Psoas muscle (tissue), 8 donors: Measurements from ENCODE around the gene DNAL4. TPM values are rescaled to one million over a fixed set of nuclear protein-coding genes. Genes with fewer than 3 reads are reported as not detected.

ENCODE experiments used
- ATAC-seq, 4 donors: fragments of 200-7000 bp; cut with Tn5 transposase; one replicate each; pipeline ENCODE4 v1.9.1; 2020; ENCODE audit warnings: moderate library complexity in 3 of 4, mild to moderate bottlenecking in 2 of 4
- DNase-seq, 2 donors: peaks; one replicate each; pipeline ENCODE4 v3.0.0-alpha.2; 2020
- H3K27ac ChIP-seq: fragments of 200-600 bp; one replicate; pipeline ENCODE4 v1.8.0; 2022
- H3K27me3 ChIP-seq, 3 donors: fragments of 200-600 bp in 1 of 3; one replicate each; pipeline versions ENCODE4 v1.6.1 to v1.8.0; 2013 to 2022; ENCODE audit warnings: low read length in 2 of 3, mild to moderate bottlenecking in 2 of 3, moderate library complexity in 1 of 3; ENCODE audit not compliant: insufficient read depth in 3 of 3
- H3K36me3 ChIP-seq, 2 donors: fragments of 200-600 bp in 1 of 2; one replicate each; pipeline versions ENCODE4 v1.6.1 to v1.8.0; 2013 to 2022; ENCODE audit warnings: low read depth in 1 of 2, mild to moderate bottlenecking in 1 of 2, moderate library complexity in 1 of 2; ENCODE audit not compliant: insufficient read depth in 1 of 2
- H3K4me1 ChIP-seq: fragments of 200-600 bp; one replicate; pipeline ENCODE4 v1.8.0; 2022
- H3K4me3 ChIP-seq: fragments of 200-600 bp; one replicate; pipeline ENCODE4 v1.8.0; 2022; ENCODE audit warnings: mild to moderate bottlenecking
- H3K9me3 ChIP-seq: fragments of 200-600 bp; one replicate; pipeline ENCODE4 v1.8.0; 2022
- WGBS, 3 donors: extraction: QIAGEN DNeasy Blood & Tissue Kit; methylation state at CpG; one replicate each; pipeline versions ENCODE4 v1.1.6 to v1.1.7; 2013; 5-methylcytosine and 5-hydroxymethylcytosine counted together
- intact Hi-C, 2 donors: fragments of 100-400 bp; cut with DNase I; formaldehyde crosslinking; loops; one replicate each; pipeline versions ENCODE4 v1.11.0 to v1.14.2; 2022
- polyA plus RNA-seq, 3 donors: library from polyadenylated mRNA; stranded (reverse); fragments of 200-250 nt; gene quantifications; one replicate each; pipeline ENCODE4 v1.2.3, GENCODE V29; 2013
- total RNA-seq, 4 donors: library from RNA; stranded (reverse); fragmentation: NEBNext Ultra II Directional in 2 of 4; extraction: Animal tissue kit (Norgen Biotek cat#: 25700) in 2 of 4; gene quantifications; one replicate each; pipeline versions ENCODE4 v1.2.1 to v1.2.4, GENCODE V29; 2021 to 2023
- TF ChIP-seq, protein P1 (sequence below): fragments of 200-600 bp; IDR thresholded peaks from one replicate; pipeline ENCODE4 v1.8.0; 2022; ENCODE audit warnings: antibody characterized with exemption
- donor health status: healthy with polysubstance abuse.
- donor health status: DM: no; HTN: no; CAD: no; lungs with moderate emphysema.
- donor health status: Bipolar disorder and iron deficiency.
- donor health status: healthy.
- donor health status: DM: yes; HTN: yes; CAD: no.
- donor health status: DM: no; HTN: no; CAD: no.
- donor health status: DM: no; HTN: no; CAD: no.
- donor health status: DM: yes; HTN: yes; CAD: no.

The DNAL4 gene
- total and polyA plus RNA-seq, 7 donors, result 3.5 to 13.9 (median 5.8) TPM

DNA sequence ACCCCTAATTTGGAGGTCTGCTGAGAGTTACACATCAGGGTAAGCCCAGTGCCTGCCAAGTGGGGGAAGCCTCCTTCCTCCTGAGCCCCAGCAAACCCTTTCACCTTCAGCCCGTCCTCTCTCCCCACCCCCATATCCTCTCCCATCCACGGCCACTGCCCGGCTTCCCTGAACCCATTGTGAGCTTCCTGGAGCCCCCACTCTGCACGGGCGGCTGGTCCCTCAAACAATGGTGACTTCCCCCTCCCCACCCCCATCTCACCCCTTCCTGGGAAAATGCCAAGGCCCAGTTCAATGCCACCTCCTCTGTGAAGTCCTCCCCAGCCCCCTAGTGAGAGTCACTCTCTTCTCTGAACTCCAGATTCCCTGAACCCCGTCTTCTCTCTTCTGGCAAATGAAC, 17.9 kb downstream of the DNAL4 start:
- H3K4me3 ChIP-seq, result no peak overlapping the region
- intact Hi-C loops, result no loop called here
- no peaks in the 10 kb centered on the region for H3K27me3 ChIP-seq
- DNase-seq, result no peak
- H3K4me1 ChIP-seq, result no peaks in the 10 kb centered on the region
- TF ChIP-seq, protein P1, sequence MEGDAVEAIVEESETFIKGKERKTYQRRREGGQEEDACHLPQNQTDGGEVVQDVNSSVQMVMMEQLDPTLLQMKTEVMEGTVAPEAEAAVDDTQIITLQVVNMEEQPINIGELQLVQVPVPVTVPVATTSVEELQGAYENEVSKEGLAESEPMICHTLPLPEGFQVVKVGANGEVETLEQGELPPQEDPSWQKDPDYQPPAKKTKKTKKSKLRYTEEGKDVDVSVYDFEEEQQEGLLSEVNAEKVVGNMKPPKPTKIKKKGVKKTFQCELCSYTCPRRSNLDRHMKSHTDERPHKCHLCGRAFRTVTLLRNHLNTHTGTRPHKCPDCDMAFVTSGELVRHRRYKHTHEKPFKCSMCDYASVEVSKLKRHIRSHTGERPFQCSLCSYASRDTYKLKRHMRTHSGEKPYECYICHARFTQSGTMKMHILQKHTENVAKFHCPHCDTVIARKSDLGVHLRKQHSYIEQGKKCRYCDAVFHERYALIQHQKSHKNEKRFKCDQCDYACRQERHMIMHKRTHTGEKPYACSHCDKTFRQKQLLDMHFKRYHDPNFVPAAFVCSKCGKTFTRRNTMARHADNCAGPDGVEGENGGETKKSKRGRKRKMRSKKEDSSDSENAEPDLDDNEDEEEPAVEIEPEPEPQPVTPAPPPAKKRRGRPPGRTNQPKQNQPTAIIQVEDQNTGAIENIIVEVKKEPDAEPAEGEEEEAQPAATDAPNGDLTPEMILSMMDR, result no peak
- no peak overlapping the region for H3K27ac ChIP-seq
- no peaks in the 10 kb centered on the region for H3K9me3 ChIP-seq
- no peak for ATAC-seq
- peaks cover 0 to 18% of the 10 kb centered on the region in 2 donors for H3K36me3 ChIP-seq
- WGBS, 3 donors, result 55 to 76% (median 59%) methylated on average over 6 of the region's 6 CpGs

DNA sequence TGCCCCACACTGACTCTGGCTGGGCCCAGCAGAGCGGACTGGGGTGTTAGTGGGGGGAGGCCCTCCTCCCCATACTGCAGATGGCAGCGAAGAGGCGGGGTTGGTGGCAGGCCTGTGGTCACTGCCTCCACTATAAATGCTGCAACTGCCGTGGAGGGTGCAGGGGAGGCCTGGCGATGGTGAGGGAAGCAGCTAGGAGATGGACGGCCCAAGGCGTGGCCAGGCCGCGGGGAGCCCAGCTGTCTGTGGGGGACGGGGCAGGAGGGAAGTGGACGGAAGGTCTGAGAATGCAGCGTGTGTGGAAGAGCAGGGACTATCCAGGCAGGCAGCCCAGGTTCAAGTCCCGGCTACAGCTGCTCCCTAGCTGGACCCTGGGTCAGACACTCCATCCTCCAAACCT, 18.3 kb downstream of the DNAL4 start:
- ATAC-seq, result no peak
- DNase-seq, result no peak
- Histone ChIP-seq H3K27ac (no peak overlapping the region), H3K4me3 (no peak overlapping the region), H3K4me1 (no peaks in the 10 kb centered on the region), H3K27me3 (no peaks in the 10 kb centered on the region), H3K9me3 (no peaks in the 10 kb centered on the region), H3K36me3 (peaks cover 0 to 16% of the 10 kb centered on the region in 2 donors)
- TF ChIP-seq, protein P1, result no peak
- 71 to 74% (median 73%) methylated on average over 13 of the region's 13 CpGs for WGBS, 3 donors
- intact Hi-C loops, result no loop called here

DNA sequence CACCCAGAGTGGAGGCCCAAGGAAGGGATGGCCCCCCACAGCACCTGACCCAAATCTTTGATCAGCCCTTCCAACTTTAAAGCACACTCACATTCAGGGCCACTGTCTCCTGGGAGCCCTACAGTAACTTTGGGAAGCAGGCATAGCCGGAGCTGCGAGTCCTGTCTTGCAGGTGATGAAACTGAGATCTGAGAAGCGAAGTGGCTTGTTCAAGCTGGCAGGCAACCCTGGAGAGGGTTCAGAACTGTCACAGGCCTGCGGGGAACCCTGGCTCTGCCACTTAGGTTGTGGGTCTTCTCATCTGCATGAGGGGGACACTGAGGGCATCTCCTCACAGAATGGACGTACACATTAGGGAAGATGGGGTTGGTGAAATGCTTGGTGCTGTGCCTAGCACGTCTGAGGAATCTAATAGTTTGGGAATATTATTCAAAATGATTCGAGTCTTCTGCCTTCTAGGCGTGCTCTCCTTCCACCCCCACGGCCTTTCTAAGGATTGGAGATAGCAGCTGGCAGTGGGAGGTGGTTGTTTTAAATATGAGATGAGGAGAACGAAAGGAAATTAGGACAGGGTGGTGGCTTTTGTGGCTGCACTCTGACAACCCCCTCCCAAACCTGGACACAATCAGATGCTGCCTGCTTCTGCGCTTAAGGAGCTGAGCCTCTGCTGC, 19.3 kb downstream of the DNAL4 start:
- Histone ChIP-seq H3K9me3 (no peaks in the 10 kb centered on the region), H3K36me3 (peaks cover 0 to 6% of the 10 kb centered on the region in 2 donors), H3K4me1 (no peaks in the 10 kb centered on the region), H3K27ac (no peak overlapping the region), H3K4me3 (no peak overlapping the region), H3K27me3 (no peaks in the 10 kb centered on the region)
- 77 to 86% (median 82%) methylated on average over 11 of the region's 11 CpGs for WGBS, 3 donors
- DNase-seq, result no peak
- intact Hi-C loops, result loop anchor here in 1 of 2 donors (5.0 kb wide), 1 partner anchor 68 kb away; the partner anchor contains the start of gene NPTXR
- TF ChIP-seq, protein P1, result no peak
- ATAC-seq, result no peak

DNA sequence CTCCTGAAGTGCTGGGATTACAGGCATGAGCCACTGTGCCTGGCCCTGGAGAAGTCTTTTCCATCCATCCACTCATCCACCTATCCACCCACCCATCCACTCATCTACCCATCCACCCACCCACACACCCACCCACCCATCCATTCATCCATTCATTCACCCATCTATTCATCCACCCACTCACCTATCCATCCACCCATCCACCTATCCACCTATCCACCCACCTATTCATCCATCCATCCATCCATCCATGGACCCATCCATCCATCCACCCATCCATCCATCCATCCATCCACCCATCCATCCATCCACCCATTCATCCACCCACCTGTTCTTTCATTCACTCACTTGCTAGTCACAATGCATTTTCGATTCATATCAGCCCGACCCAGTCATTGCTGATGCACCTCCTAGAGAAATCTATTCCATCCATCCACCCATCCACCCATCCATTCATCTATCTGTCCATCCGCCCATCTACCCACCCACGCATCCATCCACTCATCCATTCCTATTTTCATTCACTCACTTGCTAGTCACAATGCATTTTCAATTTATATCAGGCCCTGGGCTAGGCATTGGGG, 20.5 kb downstream of the DNAL4 start:
- no peak overlapping the region for H3K4me3 ChIP-seq
- H3K27me3 ChIP-seq, result no peaks in the 10 kb centered on the region
- H3K4me1 ChIP-seq, result no peaks in the 10 kb centered on the region
- ATAC-seq, result no peak
- no peak for DNase-seq
- H3K9me3 ChIP-seq, result no peaks in the 10 kb centered on the region
- intact Hi-C loops, result loop anchor here in 1 of 2 donors (5.0 kb wide), 1 partner anchor 69 kb away; the partner anchor contains the start of gene NPTXR
- WGBS, 3 donors, result 94 to 95% (median 94%) methylated on average over 4 of the region's 4 CpGs
- TF ChIP-seq, protein P1, result no peak
- no peak overlapping the region for H3K27ac ChIP-seq
- no peaks in the 10 kb centered on the region for H3K36me3 ChIP-seq
